AG09309 (cell line): ENCODE results near the gene UNK.
"Not testable (repeated sequence)": the region's sequence is repeated elsewhere in the genome, so short reads cannot be mapped to it uniquely, and the experiment has no call there.

Source experiments
- DNase-seq: peaks from one replicate; pipeline ENCODE4 v3.0.0-alpha.2; 2010; ENCODE audit warnings: low read depth
- H3K4me3 ChIP-seq: 2 replicates; pipeline ENCODE4 v1.5.1; 2011; ENCODE audit warnings: mild to moderate bottlenecking, low read depth, low read length, moderate library complexity; ENCODE audit not compliant: control insufficient read depth
- TF ChIP-seq, protein P1 (sequence below): IDR thresholded peaks from 2 replicates; pipeline ENCODE4 v1.5.1; 2011; ENCODE audit warnings: mild to moderate bottlenecking, low read depth, low read length, inconsistent platforms; ENCODE audit not compliant: insufficient read depth, control insufficient read depth; ENCODE audit errors: missing control alignments

The UNK gene

DNA sequence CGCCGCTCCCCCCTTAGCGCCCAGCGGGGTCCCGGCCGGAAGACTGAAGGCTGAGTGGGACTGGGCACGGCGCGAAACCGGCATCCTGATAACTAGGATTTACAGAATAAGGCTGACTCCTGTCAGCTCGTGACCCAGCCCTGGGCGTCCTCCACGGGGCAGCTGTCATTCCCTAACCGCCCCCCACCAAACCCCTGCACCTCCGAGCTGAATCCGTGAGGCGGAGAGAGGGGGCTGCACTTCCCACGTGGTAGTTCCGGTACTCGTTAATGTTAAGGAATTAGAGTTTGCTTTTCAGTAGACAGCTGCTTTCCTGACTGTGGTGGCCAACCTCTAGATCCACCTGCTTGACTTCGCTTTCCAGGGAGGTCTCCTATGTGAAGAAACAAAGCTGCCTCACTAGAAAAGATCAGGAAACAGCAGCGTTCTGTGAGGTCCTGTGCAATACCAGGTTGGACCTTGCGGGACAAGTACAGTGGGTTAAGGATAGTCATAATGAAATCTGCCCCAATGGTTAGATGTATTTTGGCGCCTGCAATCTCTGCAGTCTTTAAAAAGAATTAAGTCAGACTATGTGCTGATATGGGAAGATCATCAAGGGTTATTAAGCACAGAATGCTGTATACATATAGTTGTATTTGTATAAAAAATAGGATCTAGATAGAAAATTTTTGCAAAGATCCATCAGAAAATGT is 71.6 kb downstream of the UNK start:
- TF ChIP-seq, protein P1, sequence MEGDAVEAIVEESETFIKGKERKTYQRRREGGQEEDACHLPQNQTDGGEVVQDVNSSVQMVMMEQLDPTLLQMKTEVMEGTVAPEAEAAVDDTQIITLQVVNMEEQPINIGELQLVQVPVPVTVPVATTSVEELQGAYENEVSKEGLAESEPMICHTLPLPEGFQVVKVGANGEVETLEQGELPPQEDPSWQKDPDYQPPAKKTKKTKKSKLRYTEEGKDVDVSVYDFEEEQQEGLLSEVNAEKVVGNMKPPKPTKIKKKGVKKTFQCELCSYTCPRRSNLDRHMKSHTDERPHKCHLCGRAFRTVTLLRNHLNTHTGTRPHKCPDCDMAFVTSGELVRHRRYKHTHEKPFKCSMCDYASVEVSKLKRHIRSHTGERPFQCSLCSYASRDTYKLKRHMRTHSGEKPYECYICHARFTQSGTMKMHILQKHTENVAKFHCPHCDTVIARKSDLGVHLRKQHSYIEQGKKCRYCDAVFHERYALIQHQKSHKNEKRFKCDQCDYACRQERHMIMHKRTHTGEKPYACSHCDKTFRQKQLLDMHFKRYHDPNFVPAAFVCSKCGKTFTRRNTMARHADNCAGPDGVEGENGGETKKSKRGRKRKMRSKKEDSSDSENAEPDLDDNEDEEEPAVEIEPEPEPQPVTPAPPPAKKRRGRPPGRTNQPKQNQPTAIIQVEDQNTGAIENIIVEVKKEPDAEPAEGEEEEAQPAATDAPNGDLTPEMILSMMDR: peak; percentile 31
- DNase-seq: no peak
- H3K4me3 ChIP-seq: peak overlapping the region; percentile 69

DNA sequence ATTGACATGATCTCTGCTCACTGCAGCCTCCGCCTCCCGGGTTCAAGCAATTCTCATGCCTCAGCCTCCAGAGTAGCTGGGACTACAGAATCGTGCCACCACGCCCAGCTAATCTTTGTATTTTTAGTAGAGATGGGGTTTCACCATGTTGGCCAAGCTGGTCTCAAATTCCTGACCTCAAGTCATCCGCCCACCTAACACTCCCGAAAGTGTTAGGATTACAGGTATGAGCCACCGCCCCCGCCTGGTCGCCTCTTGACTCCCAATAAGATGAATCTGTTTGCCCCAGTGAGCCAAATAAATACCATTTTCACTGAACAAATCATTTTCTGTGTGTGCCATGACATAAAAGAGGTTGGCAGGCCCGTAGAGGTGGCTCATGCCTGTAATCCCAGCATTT is 74.8 kb downstream of the UNK start:
- H3K4me3 ChIP-seq, DNase-seq: not testable (repeated sequence)

DNA sequence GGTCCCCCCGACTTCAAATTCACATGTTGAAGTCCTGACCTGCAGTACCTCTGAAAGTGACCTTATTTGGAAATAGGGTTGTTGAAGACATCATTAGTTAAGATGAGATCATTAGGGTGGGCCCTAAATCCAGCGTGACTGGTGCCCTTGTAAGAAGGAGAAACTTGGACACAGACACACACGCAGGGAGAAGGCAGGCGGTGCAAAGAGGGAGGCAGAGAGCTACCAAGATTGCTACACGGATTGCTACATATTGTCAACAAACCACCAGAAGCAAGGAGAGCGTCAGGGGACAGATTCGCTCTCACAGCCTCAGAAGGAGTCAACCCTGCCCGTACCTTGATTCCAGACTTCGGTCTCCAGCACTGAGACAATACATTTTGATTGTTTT is 77.3 kb downstream of the UNK start:
- TF ChIP-seq, protein P1: no peak
- DNase-seq: no peak
- H3K4me3 ChIP-seq: no peak overlapping the region

DNA sequence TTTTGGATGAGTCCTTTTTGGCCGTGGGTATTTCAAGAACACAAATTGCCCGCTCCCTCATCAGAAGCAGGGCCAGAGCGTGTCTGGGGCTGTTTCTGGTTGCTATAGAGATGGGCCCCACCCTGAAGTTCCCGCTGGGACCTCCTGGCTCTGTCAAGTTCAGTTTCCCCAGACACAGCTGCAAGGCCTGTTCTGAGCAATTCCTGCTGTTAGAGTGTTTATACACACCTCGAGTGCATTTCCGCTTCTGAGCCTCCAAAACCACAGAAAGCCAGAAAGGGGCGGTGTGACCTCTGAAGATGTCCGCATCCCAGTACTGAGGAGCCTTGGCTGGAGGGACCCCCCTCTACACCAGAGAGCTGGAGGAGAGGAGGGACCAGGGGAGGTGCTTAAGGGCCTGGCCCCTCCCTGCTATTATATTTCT is 79.9 kb downstream of the UNK start:
- H3K4me3 ChIP-seq: no peak overlapping the region
- DNase-seq: no peak
- TF ChIP-seq, protein P1: no peak

DNA sequence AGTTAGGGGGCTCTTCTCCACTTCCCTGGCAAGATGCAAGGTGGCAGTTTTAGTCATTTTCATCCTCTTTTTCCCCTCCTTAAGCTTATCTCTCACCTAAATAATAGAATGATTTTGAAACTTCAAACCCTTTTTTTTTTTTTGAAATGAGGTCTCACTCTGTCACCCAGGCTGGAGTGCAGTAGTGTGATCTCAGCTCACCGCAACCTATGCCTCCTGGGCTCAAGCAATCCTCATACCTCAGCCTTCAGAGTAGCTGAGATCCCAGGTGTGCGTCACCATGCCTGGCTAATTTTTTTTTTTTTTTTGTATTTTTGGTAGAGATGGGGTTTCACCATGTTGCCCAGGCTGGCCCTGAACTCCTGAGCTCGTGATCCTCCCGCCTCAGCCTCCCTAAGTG is 80.3 kb downstream of the UNK start:
- H3K4me3 ChIP-seq, DNase-seq: not testable (repeated sequence)

DNA sequence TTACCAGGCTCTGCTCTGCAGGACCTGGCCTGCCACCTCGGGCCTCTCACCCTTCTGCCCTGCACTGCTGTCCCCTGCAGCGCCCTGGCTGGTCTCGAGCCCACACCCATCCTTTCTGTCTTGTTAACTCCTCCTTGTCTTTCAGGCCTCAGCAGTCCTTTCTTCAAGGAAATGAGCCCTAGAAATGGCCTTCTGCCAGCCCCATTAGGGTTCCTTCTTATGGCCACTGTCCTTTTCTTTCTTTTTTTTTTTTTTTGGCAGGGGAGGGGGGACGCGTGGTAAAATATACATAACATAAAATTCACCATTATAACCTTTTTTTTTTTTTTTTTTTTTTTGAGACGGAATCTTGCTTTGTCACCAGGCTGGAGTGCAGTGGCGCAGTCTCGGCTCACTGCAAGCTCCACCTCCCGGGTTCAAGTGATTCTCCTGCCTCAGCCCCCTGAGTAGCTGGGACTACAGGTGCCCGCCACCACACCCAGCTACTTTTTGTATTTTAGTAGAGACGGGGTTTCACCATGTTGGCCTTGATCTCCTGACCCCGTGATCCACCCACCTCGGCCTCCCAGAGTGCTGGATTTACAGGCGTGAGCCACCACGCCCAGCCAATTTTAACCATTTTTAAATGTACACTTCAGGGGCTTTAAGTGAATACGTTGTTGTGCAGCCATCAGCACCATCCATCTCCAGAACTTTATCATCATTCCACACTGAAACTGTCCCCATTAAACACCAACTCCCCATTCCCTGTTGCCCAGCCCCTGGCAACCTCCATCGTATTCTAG is 81.0 kb downstream of the UNK start:
- DNase-seq, H3K4me3 ChIP-seq: not testable (repeated sequence)

DNA sequence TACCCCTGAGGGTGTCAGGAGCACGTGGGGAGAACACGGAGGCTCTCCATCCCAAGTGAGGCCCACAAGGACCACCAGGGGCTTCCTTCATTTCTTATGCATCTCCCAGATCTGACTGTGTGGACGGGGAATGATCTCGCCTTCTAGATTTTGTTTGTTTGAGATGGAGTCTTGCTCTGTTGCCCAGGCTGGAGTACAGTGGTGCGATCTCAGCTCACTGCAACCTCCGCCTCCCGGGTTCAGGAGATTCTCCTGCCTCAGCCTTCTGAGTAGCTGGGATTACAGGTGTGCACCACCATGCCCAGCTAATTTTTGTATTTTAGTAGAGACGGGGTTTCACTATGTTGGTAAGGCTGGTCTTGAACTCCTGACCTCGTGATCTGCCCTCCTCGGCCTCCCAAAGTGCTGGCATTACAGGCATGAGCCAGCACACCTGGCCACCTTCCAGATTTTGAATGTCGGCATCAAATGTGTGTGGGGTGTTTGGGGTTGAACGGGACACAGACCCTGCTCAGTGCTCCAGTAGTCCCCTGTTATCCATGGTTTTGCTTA is 84.2 kb downstream of the UNK start:
- DNase-seq: not testable (repeated sequence)

DNA sequence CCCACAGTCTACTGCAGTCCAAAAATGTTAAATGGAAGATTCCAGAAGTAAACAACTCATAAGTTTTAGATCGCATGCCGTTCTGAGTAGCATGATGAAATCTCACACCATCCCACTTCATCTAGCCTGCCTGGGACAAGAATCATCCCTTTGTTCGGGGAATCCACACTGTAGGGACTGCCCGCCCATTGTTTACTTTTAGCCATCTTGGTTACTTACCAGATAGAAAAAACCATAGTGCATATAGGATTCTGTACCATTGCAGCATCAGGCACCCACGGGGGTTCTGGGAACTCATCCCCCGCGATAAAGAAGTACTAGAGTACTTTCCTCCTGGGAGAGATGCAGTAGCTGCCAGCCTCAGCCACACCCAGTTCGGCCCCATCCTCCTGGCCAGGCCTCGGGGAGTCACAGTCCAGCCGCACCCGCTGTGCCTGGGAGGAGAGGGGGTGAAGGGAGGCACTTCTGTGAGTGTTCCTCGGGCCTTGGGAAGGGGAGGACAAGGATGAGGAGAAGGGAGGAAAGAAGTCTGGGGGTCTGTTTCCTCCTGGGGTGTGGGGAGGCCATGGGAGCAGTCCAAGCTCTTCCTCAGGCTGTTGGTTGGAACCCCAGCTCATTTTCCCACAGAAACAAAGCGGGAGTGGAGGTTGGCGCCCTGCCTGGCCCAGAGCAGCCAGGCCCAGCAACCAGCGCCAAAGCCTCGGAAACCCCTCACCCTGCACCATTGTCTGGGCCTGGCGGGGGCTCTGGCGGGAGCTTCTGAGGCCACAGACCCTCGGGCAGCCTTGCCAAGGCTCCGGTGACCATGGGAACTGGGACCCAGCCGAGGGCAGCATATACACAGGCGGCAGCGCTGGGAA is 84.9 kb downstream of the UNK start:
- no peak overlapping the region for H3K4me3 ChIP-seq
- TF ChIP-seq, protein P1: no peak
- DNase-seq: no peak

More for the DNA sequence above, 84.2 kb downstream of the UNK start:
- not testable (repeated sequence) for H3K4me3 ChIP-seq

DNA sequence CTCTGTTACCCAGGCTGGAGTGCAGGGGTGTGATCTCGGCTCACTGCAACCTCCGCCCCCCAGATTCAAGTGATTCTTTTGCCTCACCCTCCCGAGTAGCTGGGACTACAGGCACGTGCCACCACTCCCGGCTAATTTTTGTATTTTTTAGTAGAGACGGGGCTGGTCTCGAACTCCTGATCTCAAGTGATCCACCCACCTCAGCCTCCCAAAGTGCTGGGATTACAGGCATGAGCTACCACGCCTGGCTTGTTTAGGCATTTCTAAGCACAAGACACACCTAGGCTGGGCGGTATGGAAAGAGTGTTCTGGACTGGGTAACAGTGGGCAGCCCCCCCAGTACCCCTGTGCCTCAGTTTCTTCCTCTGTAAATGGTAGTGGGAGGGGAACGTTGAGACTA is 85.6 kb downstream of the UNK start:
- DNase-seq: not testable (repeated sequence)

More for the DNA sequence above, 85.6 kb downstream of the UNK start:
- H3K4me3 ChIP-seq: not testable (repeated sequence)
